H1 (cell line): ENCODE measurements around the gene SMARCA2. TPM values are rescaled to one million over a fixed set of nuclear protein-coding genes. Genes with fewer than 3 reads are reported as not detected.

ENCODE experiments used
- CTCF ChIA-PET: fragments of 300-600 bp; sonication (Branson Sonifier 250); formaldehyde crosslinking; loops from one replicate; lab custom pipeline; 2021; ENCODE audit not compliant: partially characterized antibody; lab: Charles Lee
- POLR2A ChIA-PET: fragments of 300-600 bp; sonication (Branson Sonifier 250); formaldehyde crosslinking; loops from one replicate; lab custom pipeline; 2021; ENCODE audit warnings: inconsistent platforms; ENCODE audit not compliant: partially characterized antibody; lab: Charles Lee
- DNase-seq, 2 experiments: peaks; one replicate each; pipeline versions ENCODE4 v3.0.0 to v3.0.0-alpha.2; 2010 to 2022; ENCODE audit warnings: low spot score in 2 of 2, low read depth in 1 of 2, mixed read lengths in 1 of 2
- FAIRE-seq: peaks from 2 replicates; lab custom pipeline; 2011; peaks lifted over from hg19 to GRCh38; lab: Jason Lieb, UNC
- H2AFZ ChIP-seq: 2 replicates; pipeline ENCODE4 v1.8.1; 2012; ENCODE audit warnings: low read length, inconsistent platforms
- H2AK5ac ChIP-seq: 2 replicates; pipeline ENCODE4 v1.6.1; 2013; ENCODE audit warnings: low read depth, low read length
- H2BK120ac ChIP-seq: replicated peaks from 2 replicates; pipeline ENCODE3; 2013; ENCODE audit warnings: low read depth, low read length, inconsistent platforms
- H2BK12ac ChIP-seq: 2 replicates; pipeline ENCODE4 v1.6.1; 2013; ENCODE audit warnings: low read depth, low read length
- H2BK15ac ChIP-seq: 2 replicates; pipeline ENCODE4 v1.6.1; 2013; ENCODE audit warnings: low read length
- H2BK20ac ChIP-seq: 2 replicates; pipeline ENCODE4 v1.6.1; 2013; ENCODE audit warnings: low read length
- H2BK5ac ChIP-seq: 2 replicates; pipeline ENCODE4 v1.6.1; 2013; ENCODE audit warnings: low read depth, low read length
- H3K14ac ChIP-seq: 2 replicates; pipeline ENCODE4 v1.6.1; 2013; ENCODE audit warnings: inconsistent platforms; ENCODE audit not compliant: insufficient read length
- H3K18ac ChIP-seq: 2 replicates; pipeline ENCODE4 v1.6.1; 2013; ENCODE audit warnings: low read length; ENCODE audit errors: extremely low read depth
- H3K23ac ChIP-seq: 2 replicates; pipeline ENCODE4 v1.6.1; 2013; ENCODE audit warnings: inconsistent platforms; ENCODE audit not compliant: insufficient read length
- H3K23me2 ChIP-seq: 2 replicates; pipeline ENCODE4 v1.6.1; 2013; ENCODE audit warnings: low read depth, low read length
- H3K27ac ChIP-seq: 2 replicates; pipeline ENCODE4 v1.6.1; 2011; ENCODE audit warnings: low read depth, low read length, inconsistent platforms
- H3K27me3 ChIP-seq, 4 experiments: replicated peaks in 1 of 4; 1 replicate in 1 of 4; 2 replicates in 3 of 4; pipeline versions ENCODE4 v1.6.1 to v1.8.1; 2011 to 2013; ENCODE audit warnings: low read length in 3 of 4, mild to moderate bottlenecking in 3 of 4, inconsistent platforms in 2 of 4, mixed read lengths in 2 of 4, moderate library complexity in 1 of 4; ENCODE audit not compliant: control insufficient read depth in 3 of 4, insufficient read depth in 3 of 4; ENCODE audit errors: extremely low read depth in 1 of 4
- H3K36me3 ChIP-seq, 4 experiments: 2 replicates each; pipeline versions ENCODE4 v1.6.1 to v1.8.1; 2011 to 2013; ENCODE audit warnings: mild to moderate bottlenecking in 4 of 4, low read length in 3 of 4, moderate library complexity in 2 of 4, control low read depth in 1 of 4, inconsistent platforms in 1 of 4; ENCODE audit not compliant: insufficient read depth in 4 of 4, control insufficient read depth in 2 of 4
- H3K4ac ChIP-seq: replicated peaks from 2 replicates; pipeline ENCODE3; 2013; ENCODE audit warnings: low read length, low read depth, mixed read lengths, inconsistent platforms; ENCODE audit not compliant: insufficient read length
- H3K4me1 ChIP-seq, 4 experiments: replicated peaks in 1 of 4; 1 replicate in 1 of 4; 2 replicates in 3 of 4; pipeline versions ENCODE4 v1.6.1 to v1.8.1; 2011 to 2013; ENCODE audit warnings: low read length in 3 of 4, inconsistent platforms in 2 of 4, mixed read lengths in 1 of 4; ENCODE audit not compliant: insufficient read depth in 4 of 4, control insufficient read depth in 3 of 4
- H3K4me2 ChIP-seq, 2 experiments: 2 replicates each; pipeline versions ENCODE4 v1.6.1 to v1.8.1; 2011 to 2013; ENCODE audit warnings: low read depth in 2 of 2, low read length in 2 of 2, control low read depth in 1 of 2, inconsistent platforms in 1 of 2, mild to moderate bottlenecking in 1 of 2; ENCODE audit not compliant: insufficient read depth in 1 of 2
- H3K4me3 ChIP-seq, 4 experiments: fragments of 200-600, 300-600 bp in 1 of 4; sonication (generic), shearing (Covaris generic), sonication (Bioruptor Twin) in 1 of 4; 2 replicates each; pipeline versions ENCODE4 v1.5.1 to v1.8.1; 2011 to 2016; ENCODE audit warnings: low read length in 4 of 4, low read depth in 3 of 4, control low read depth in 2 of 4, inconsistent platforms in 2 of 4, mild to moderate bottlenecking in 2 of 4, mixed read lengths in 1 of 4, moderate library complexity in 1 of 4; ENCODE audit not compliant: insufficient read depth in 2 of 4; ENCODE audit errors: extremely low read depth in 1 of 4
- H3K56ac ChIP-seq: replicated peaks from 2 replicates; pipeline ENCODE3; 2013; ENCODE audit warnings: low read depth, mild to moderate bottlenecking, mixed read lengths, low read length, inconsistent platforms; ENCODE audit not compliant: insufficient read length
- H3K79me1 ChIP-seq: 2 replicates; pipeline ENCODE4 v1.6.1; 2013; ENCODE audit warnings: low read depth, low read length, control low read depth
- H3K79me2 ChIP-seq, 2 experiments: 2 replicates each; pipeline versions ENCODE4 v1.6.1 to v1.8.1; 2012 to 2013; ENCODE audit warnings: low read length in 2 of 2, mild to moderate bottlenecking in 2 of 2, inconsistent platforms in 1 of 2; ENCODE audit not compliant: insufficient read depth in 2 of 2, control insufficient read depth in 1 of 2
- H3K9ac ChIP-seq, 4 experiments: replicated peaks in 1 of 4; 1 replicate in 1 of 4; 2 replicates in 3 of 4; pipeline versions ENCODE4 v1.6.1 to v1.8.1; 2011 to 2013; ENCODE audit warnings: low read depth in 3 of 4, low read length in 3 of 4, control low read depth in 2 of 4, mild to moderate bottlenecking in 2 of 4, moderate library complexity in 2 of 4, inconsistent platforms in 1 of 4; ENCODE audit errors: extremely low read depth in 1 of 4
- H3K9me3 ChIP-seq, 2 experiments: 2 replicates each; pipeline versions ENCODE4 v1.6.1 to v1.8.1; 2012 to 2013; ENCODE audit warnings: mild to moderate bottlenecking in 2 of 2, moderate library complexity in 2 of 2, control low read depth in 1 of 2, inconsistent platforms in 1 of 2, low read depth in 1 of 2, low read length in 1 of 2, mixed read lengths in 1 of 2; ENCODE audit not compliant: insufficient read depth in 2 of 2
- H4K20me1 ChIP-seq, 2 experiments: replicated peaks in 1 of 2; 2 replicates each; pipeline versions ENCODE3 to v1.8.1; 2011 to 2013; ENCODE audit warnings: inconsistent platforms in 2 of 2, low read length in 2 of 2, mild to moderate bottlenecking in 1 of 2; ENCODE audit not compliant: insufficient read depth in 2 of 2, control insufficient read depth in 1 of 2
- H4K5ac ChIP-seq: 2 replicates; pipeline ENCODE4 v1.6.1; 2013; ENCODE audit warnings: low read length, low read depth, mixed read lengths, inconsistent platforms; ENCODE audit not compliant: insufficient read length
- H4K8ac ChIP-seq: 2 replicates; pipeline ENCODE4 v1.8.0; 2013; ENCODE audit warnings: mild to moderate bottlenecking, moderate library complexity, low read length, inconsistent platforms; ENCODE audit not compliant: insufficient read depth; ENCODE audit errors: extremely low read depth
- H4K91ac ChIP-seq: replicated peaks from 2 replicates; pipeline ENCODE3; 2013; ENCODE audit warnings: low read length, mixed read lengths, inconsistent platforms; ENCODE audit not compliant: insufficient read length
- ASH2L ChIP-seq: fragments of 200-600, 300-600 bp; sonication (generic); IDR thresholded peaks from one replicate; pipeline ENCODE4 v1.7.1; 2017; ENCODE audit warnings: low read length
- ATF3 ChIP-seq: IDR thresholded peaks from 2 replicates; pipeline ENCODE4 v1.6.1; 2011; ENCODE audit warnings: low read depth, mild to moderate bottlenecking, low read length; ENCODE audit not compliant: insufficient read depth
- BRCA1 ChIP-seq: IDR thresholded peaks from 2 replicates; pipeline ENCODE4 v1.6.1; 2012; ENCODE audit warnings: low read depth, low read length, improper control_type of control experiment
- EGR1 ChIP-seq: IDR thresholded peaks from 2 replicates; pipeline ENCODE4 v1.6.1; 2011; ENCODE audit warnings: low read depth, low read length, borderline replicate concordance
- HDAC6 ChIP-seq: IDR thresholded peaks from one replicate; pipeline ENCODE4 v1.7.1; 2012; ENCODE audit warnings: low read depth, mild to moderate bottlenecking, inconsistent platforms, low read length, moderate library complexity
- JUND ChIP-seq: IDR thresholded peaks from 2 replicates; pipeline ENCODE4 v1.6.1; 2011; ENCODE audit warnings: mild to moderate bottlenecking, improper control_type of control experiment, low read length
- KDM4A ChIP-seq: IDR thresholded peaks from one replicate; pipeline ENCODE4 v1.7.1; 2012; ENCODE audit warnings: low read depth, mild to moderate bottlenecking, moderate library complexity, low read length, inconsistent platforms; ENCODE audit not compliant: severe bottlenecking
- NANOG ChIP-seq: IDR thresholded peaks from 2 replicates; pipeline ENCODE4 v1.6.1; 2011; ENCODE audit warnings: low read length, low read depth, mild to moderate bottlenecking, inconsistent platforms; ENCODE audit not compliant: insufficient read depth, poor library complexity, severe bottlenecking
- SIRT6 ChIP-seq: IDR thresholded peaks from one replicate; pipeline ENCODE4 v1.7.1; 2012; ENCODE audit warnings: low read length, inconsistent platforms
- SP1 ChIP-seq: IDR thresholded peaks from 2 replicates; pipeline ENCODE4 v1.6.1; 2011; ENCODE audit warnings: low read depth, low read length
- SP4 ChIP-seq: IDR thresholded peaks from 2 replicates; pipeline ENCODE4 v1.6.1; 2012; ENCODE audit warnings: low read length, inconsistent platforms
- TAF7 ChIP-seq: optimal IDR thresholded peaks from 2 replicates; pipeline ENCODE3; 2011; ENCODE audit warnings: low read depth, mild to moderate bottlenecking, inconsistent platforms, low read length, moderate library complexity, borderline replicate concordance
- TCF12 ChIP-seq: IDR thresholded peaks from 2 replicates; pipeline ENCODE4 v1.6.1; 2011; ENCODE audit warnings: low read depth, mild to moderate bottlenecking, low read length
- YY1 ChIP-seq: IDR thresholded peaks from 2 replicates; pipeline ENCODE4 v1.6.1; 2011; ENCODE audit warnings: low read depth, mild to moderate bottlenecking, low read length
- WGBS, 2 experiments: shearing (Covaris generic) in 1 of 2; methylation state at CpG; one replicate each; pipeline versions ENCODE4 v1.1.6 to v1.1.7; 2013 to 2015; ENCODE audit warnings: low lambda C conversion rate in 2 of 2, mixed read lengths in 2 of 2, inconsistent platforms in 1 of 2, low coverage in 1 of 2, missing lambda C conversion rate in 1 of 2; ENCODE audit not compliant: insufficient replicate concordance in 2 of 2, insufficient coverage in 1 of 2, insufficient read length in 1 of 2; ENCODE audit errors: extremely low coverage in 1 of 2, missing lambda C conversion rate in 1 of 2; 5-methylcytosine and 5-hydroxymethylcytosine counted together
- polyA plus RNA-seq, 7 experiments: library from polyadenylated mRNA; depleted of rRNA in 3 of 7; stranded (reverse) in 5 of 7; unstranded in 2 of 7; fragments of >200 nt in 5 of 7; fragments of 200-250 nt in 2 of 7; gene quantifications; 1 replicate in 5 of 7; 2 replicates in 1 of 7; 4 replicates in 1 of 7; pipeline versions ENCODE4 v1.2.1 to v1.2.3, GENCODE V29; 2011 to 2013; ENCODE audit warnings: missing spikeins in 2 of 7, mixed read lengths in 2 of 7
- total RNA-seq: library from RNA; stranded (reverse); fragmentation: NEBNext Ultra II Directional; extraction: Animal tissue kit (Norgen Biotek cat#: 25700); gene quantifications from 2 replicates; pipeline ENCODE4 v1.2.1, GENCODE V29; 2021

Gene SMARCA2
- total and polyA plus RNA-seq, 2 of the 8 experiments (the other 6 are each of a cell fraction or from before 2014, with no cell fraction given) = 6.3 to 21.7 TPM

- Histone ChIP-seq H3K4me2 (no peak overlapping the region), H2AK5ac (no peak overlapping the region), H3K23me2 (no peaks in the 10 kb centered on the region), H4K8ac (no peak overlapping the region), H3K14ac (no peak overlapping the region), H3K36me3 (no peaks in the 10 kb centered on the region), H2AFZ (no peak overlapping the region), H3K18ac (no peak overlapping the region), H4K91ac (no peak overlapping the region), H3K79me2 (no peaks in the 10 kb centered on the region), H2BK20ac (no peak overlapping the region), H3K27ac (no peak overlapping the region), H4K20me1 (no peaks in the 10 kb centered on the region), H2BK15ac (no peak overlapping the region), H2BK12ac (no peak overlapping the region), H3K4ac (no peak overlapping the region), H2BK5ac (no peak overlapping the region), H3K4me3 (no peak overlapping the region), H2BK120ac (no peak overlapping the region), H3K27me3 (no peaks in the 10 kb centered on the region), H3K23ac (no peak overlapping the region), H3K9ac (no peak overlapping the region), H3K56ac (no peak overlapping the region), H3K9me3 (no peaks in the 10 kb centered on the region), H3K4me1 (peaks cover 0 to 14% (median 5%) of the 10 kb centered on the region in 4 experiments; a peak in 5 of 7 replicates), H4K5ac (no peak overlapping the region), H3K79me1 (no peaks in the 10 kb centered on the region)
- DNase-seq (no peak), FAIRE-seq (no peak)
- POLR2A ChIA-PET = interaction anchor here (2.5 kb wide), 1 partner anchor 13 kb away, joined by 7 read pairs; the partner anchor contains the start of gene SMARCA2
- WGBS, 2 experiments = 89% methylated on average over 5 of the region's 5 CpGs; no CpG with 5 or more reads in 1 of the 2 experiments
- CTCF ChIA-PET = interaction anchor here (0.6 to 2.3 kb wide), 5 partner anchors 13 to 88 kb away, joined by 3 to 6 read pairs (median 4); partner anchors contain the start of gene SMARCA2
- TF ChIP-seq NANOG (no peak), SP1 (no peak), TAF7 (no peak), BRCA1 (no peak), YY1 (no peak), ASH2L (no peak), EGR1 (no peak), TCF12 (no peak), KDM4A (no peak), SIRT6 (no peak), JUND (no peak), ATF3 (no peak), SP4 (no peak), HDAC6 (no peak)
These were observed 12.5 kb downstream of the SMARCA2 start for GRCh38 chr9:2027543-2028160.
